H1 (cell line): Measurements from ENCODE around the gene VPS41. TPM values are rescaled to one million over a fixed set of nuclear protein-coding genes. Genes with fewer than 3 reads are reported as not detected.

Experiments
- CTCF ChIA-PET: fragments of 300-600 bp; sonication (Branson Sonifier 250); formaldehyde crosslinking; loops from one replicate; lab custom pipeline; 2021; ENCODE audit not compliant: partially characterized antibody; lab: Charles Lee
- POLR2A ChIA-PET: fragments of 300-600 bp; sonication (Branson Sonifier 250); formaldehyde crosslinking; loops from one replicate; lab custom pipeline; 2021; ENCODE audit warnings: inconsistent platforms; ENCODE audit not compliant: partially characterized antibody; lab: Charles Lee
- DNase-seq, 2 experiments: peaks; one replicate each; pipeline versions ENCODE4 v3.0.0 to v3.0.0-alpha.2; 2010 to 2022; ENCODE audit warnings: low spot score in 2 of 2, low read depth in 1 of 2, mixed read lengths in 1 of 2
- FAIRE-seq: peaks from 2 replicates; lab custom pipeline; 2011; peaks lifted over from hg19 to GRCh38; lab: Jason Lieb, UNC
- H2AFZ ChIP-seq: 2 replicates; pipeline ENCODE4 v1.8.1; 2012; ENCODE audit warnings: low read length, inconsistent platforms
- H2AK5ac ChIP-seq: 2 replicates; pipeline ENCODE4 v1.6.1; 2013; ENCODE audit warnings: low read depth, low read length
- H2BK120ac ChIP-seq: replicated peaks from 2 replicates; pipeline ENCODE3; 2013; ENCODE audit warnings: low read depth, low read length, inconsistent platforms
- H2BK12ac ChIP-seq: 2 replicates; pipeline ENCODE4 v1.6.1; 2013; ENCODE audit warnings: low read depth, low read length
- H2BK15ac ChIP-seq: 2 replicates; pipeline ENCODE4 v1.6.1; 2013; ENCODE audit warnings: low read length
- H2BK20ac ChIP-seq: 2 replicates; pipeline ENCODE4 v1.6.1; 2013; ENCODE audit warnings: low read length
- H2BK5ac ChIP-seq: 2 replicates; pipeline ENCODE4 v1.6.1; 2013; ENCODE audit warnings: low read depth, low read length
- H3K14ac ChIP-seq: 2 replicates; pipeline ENCODE4 v1.6.1; 2013; ENCODE audit warnings: inconsistent platforms; ENCODE audit not compliant: insufficient read length
- H3K18ac ChIP-seq: 2 replicates; pipeline ENCODE4 v1.6.1; 2013; ENCODE audit warnings: low read length; ENCODE audit errors: extremely low read depth
- H3K23ac ChIP-seq: 2 replicates; pipeline ENCODE4 v1.6.1; 2013; ENCODE audit warnings: inconsistent platforms; ENCODE audit not compliant: insufficient read length
- H3K23me2 ChIP-seq: 2 replicates; pipeline ENCODE4 v1.6.1; 2013; ENCODE audit warnings: low read depth, low read length
- H3K27ac ChIP-seq: 2 replicates; pipeline ENCODE4 v1.6.1; 2011; ENCODE audit warnings: low read depth, low read length, inconsistent platforms
- H3K27me3 ChIP-seq, 4 experiments: replicated peaks in 1 of 4; 1 replicate in 1 of 4; 2 replicates in 3 of 4; pipeline versions ENCODE4 v1.6.1 to v1.8.1; 2011 to 2013; ENCODE audit warnings: low read length in 3 of 4, mild to moderate bottlenecking in 3 of 4, inconsistent platforms in 2 of 4, mixed read lengths in 2 of 4, moderate library complexity in 1 of 4; ENCODE audit not compliant: control insufficient read depth in 3 of 4, insufficient read depth in 3 of 4; ENCODE audit errors: extremely low read depth in 1 of 4
- H3K36me3 ChIP-seq, 4 experiments: 2 replicates each; pipeline versions ENCODE4 v1.6.1 to v1.8.1; 2011 to 2013; ENCODE audit warnings: mild to moderate bottlenecking in 4 of 4, low read length in 3 of 4, moderate library complexity in 2 of 4, control low read depth in 1 of 4, inconsistent platforms in 1 of 4; ENCODE audit not compliant: insufficient read depth in 4 of 4, control insufficient read depth in 2 of 4
- H3K4ac ChIP-seq: replicated peaks from 2 replicates; pipeline ENCODE3; 2013; ENCODE audit warnings: low read length, low read depth, mixed read lengths, inconsistent platforms; ENCODE audit not compliant: insufficient read length
- H3K4me1 ChIP-seq, 4 experiments: replicated peaks in 1 of 4; 1 replicate in 1 of 4; 2 replicates in 3 of 4; pipeline versions ENCODE4 v1.6.1 to v1.8.1; 2011 to 2013; ENCODE audit warnings: low read length in 3 of 4, inconsistent platforms in 2 of 4, mixed read lengths in 1 of 4; ENCODE audit not compliant: insufficient read depth in 4 of 4, control insufficient read depth in 3 of 4
- H3K4me2 ChIP-seq, 2 experiments: 2 replicates each; pipeline versions ENCODE4 v1.6.1 to v1.8.1; 2011 to 2013; ENCODE audit warnings: low read depth in 2 of 2, low read length in 2 of 2, control low read depth in 1 of 2, inconsistent platforms in 1 of 2, mild to moderate bottlenecking in 1 of 2; ENCODE audit not compliant: insufficient read depth in 1 of 2
- H3K4me3 ChIP-seq, 4 experiments: fragments of 200-600, 300-600 bp in 1 of 4; sonication (generic), shearing (Covaris generic), sonication (Bioruptor Twin) in 1 of 4; 2 replicates each; pipeline versions ENCODE4 v1.5.1 to v1.8.1; 2011 to 2016; ENCODE audit warnings: low read length in 4 of 4, low read depth in 3 of 4, control low read depth in 2 of 4, inconsistent platforms in 2 of 4, mild to moderate bottlenecking in 2 of 4, mixed read lengths in 1 of 4, moderate library complexity in 1 of 4; ENCODE audit not compliant: insufficient read depth in 2 of 4; ENCODE audit errors: extremely low read depth in 1 of 4
- H3K56ac ChIP-seq: replicated peaks from 2 replicates; pipeline ENCODE3; 2013; ENCODE audit warnings: low read depth, mild to moderate bottlenecking, mixed read lengths, low read length, inconsistent platforms; ENCODE audit not compliant: insufficient read length
- H3K79me1 ChIP-seq: 2 replicates; pipeline ENCODE4 v1.6.1; 2013; ENCODE audit warnings: low read depth, low read length, control low read depth
- H3K79me2 ChIP-seq, 2 experiments: 2 replicates each; pipeline versions ENCODE4 v1.6.1 to v1.8.1; 2012 to 2013; ENCODE audit warnings: low read length in 2 of 2, mild to moderate bottlenecking in 2 of 2, inconsistent platforms in 1 of 2; ENCODE audit not compliant: insufficient read depth in 2 of 2, control insufficient read depth in 1 of 2
- H3K9ac ChIP-seq, 4 experiments: replicated peaks in 1 of 4; 1 replicate in 1 of 4; 2 replicates in 3 of 4; pipeline versions ENCODE4 v1.6.1 to v1.8.1; 2011 to 2013; ENCODE audit warnings: low read depth in 3 of 4, low read length in 3 of 4, control low read depth in 2 of 4, mild to moderate bottlenecking in 2 of 4, moderate library complexity in 2 of 4, inconsistent platforms in 1 of 4; ENCODE audit errors: extremely low read depth in 1 of 4
- H3K9me3 ChIP-seq, 2 experiments: 2 replicates each; pipeline versions ENCODE4 v1.6.1 to v1.8.1; 2012 to 2013; ENCODE audit warnings: mild to moderate bottlenecking in 2 of 2, moderate library complexity in 2 of 2, control low read depth in 1 of 2, inconsistent platforms in 1 of 2, low read depth in 1 of 2, low read length in 1 of 2, mixed read lengths in 1 of 2; ENCODE audit not compliant: insufficient read depth in 2 of 2
- H4K20me1 ChIP-seq, 2 experiments: replicated peaks in 1 of 2; 2 replicates each; pipeline versions ENCODE3 to v1.8.1; 2011 to 2013; ENCODE audit warnings: inconsistent platforms in 2 of 2, low read length in 2 of 2, mild to moderate bottlenecking in 1 of 2; ENCODE audit not compliant: insufficient read depth in 2 of 2, control insufficient read depth in 1 of 2
- H4K5ac ChIP-seq: 2 replicates; pipeline ENCODE4 v1.6.1; 2013; ENCODE audit warnings: low read length, low read depth, mixed read lengths, inconsistent platforms; ENCODE audit not compliant: insufficient read length
- H4K8ac ChIP-seq: 2 replicates; pipeline ENCODE4 v1.8.0; 2013; ENCODE audit warnings: mild to moderate bottlenecking, moderate library complexity, low read length, inconsistent platforms; ENCODE audit not compliant: insufficient read depth; ENCODE audit errors: extremely low read depth
- H4K91ac ChIP-seq: replicated peaks from 2 replicates; pipeline ENCODE3; 2013; ENCODE audit warnings: low read length, mixed read lengths, inconsistent platforms; ENCODE audit not compliant: insufficient read length
- EP300 ChIP-seq, 2 experiments: IDR thresholded peaks; 1 replicate in 1 of 2; 2 replicates in 1 of 2; pipeline ENCODE4 v1.6.1; 2011 to 2012; ENCODE audit warnings: low read depth in 2 of 2, low read length in 2 of 2, mild to moderate bottlenecking in 2 of 2, borderline replicate concordance in 1 of 2, inconsistent platforms in 1 of 2, moderate library complexity in 1 of 2
- FOSL1 ChIP-seq: IDR thresholded peaks from 2 replicates; pipeline ENCODE4 v1.6.1; 2011; ENCODE audit warnings: mild to moderate bottlenecking, low read depth, low read length, moderate library complexity; ENCODE audit not compliant: insufficient read depth
- GABPA ChIP-seq: IDR thresholded peaks from 2 replicates; pipeline ENCODE4 v1.6.1; 2011; ENCODE audit warnings: mild to moderate bottlenecking, low read length, moderate library complexity, borderline replicate concordance; ENCODE audit not compliant: insufficient read depth
- HDAC2 ChIP-seq, 2 experiments: fragments of 300-600 bp in 1 of 2; sonication (generic) in 1 of 2; IDR thresholded peaks; 2 replicates each; pipeline ENCODE4 v1.6.1; 2011 to 2012; ENCODE audit warnings: low read depth in 2 of 2, low read length in 2 of 2, mild to moderate bottlenecking in 2 of 2, moderate library complexity in 2 of 2, borderline replicate concordance in 1 of 2, inconsistent platforms in 1 of 2
- JUND ChIP-seq: IDR thresholded peaks from 2 replicates; pipeline ENCODE4 v1.6.1; 2011; ENCODE audit warnings: mild to moderate bottlenecking, improper control_type of control experiment, low read length
- KDM1A ChIP-seq: fragments of 200-600, 300-600 bp; sonication (generic); IDR thresholded peaks from 2 replicates; pipeline ENCODE4 v1.7.1; 2016; ENCODE audit warnings: mild to moderate bottlenecking, low read length, borderline replicate concordance
- MAFK ChIP-seq: IDR thresholded peaks from 2 replicates; pipeline ENCODE4 v1.6.1; 2012; ENCODE audit warnings: low read depth, mild to moderate bottlenecking, improper control_type of control experiment, low read length
- NRF1 ChIP-seq: IDR thresholded peaks from 2 replicates; pipeline ENCODE4 v1.6.1; 2011; ENCODE audit warnings: mild to moderate bottlenecking, low read depth, low read length, improper control_type of control experiment
- PHF8 ChIP-seq: fragments of 200-600 bp; sonication (generic); conservative IDR thresholded peaks from 2 replicates; pipeline ENCODE4 v1.7.1; 2012; ENCODE audit warnings: low read depth, mild to moderate bottlenecking, inconsistent platforms, low read length, moderate library complexity
- RNF2 ChIP-seq: fragments of 200-900, 300-1000 bp; sonication (generic); IDR thresholded peaks from 2 replicates; pipeline ENCODE4 v1.7.1; 2016; ENCODE audit warnings: borderline replicate concordance, low read depth, mild to moderate bottlenecking, antibody characterized with exemption, low read length; ENCODE audit not compliant: poor library complexity, severe bottlenecking; ENCODE audit errors: missing control alignments
- SRF ChIP-seq: IDR thresholded peaks from 2 replicates; pipeline ENCODE4 v1.6.1; 2011; ENCODE audit warnings: mild to moderate bottlenecking, low read depth, low read length, moderate library complexity
- SUZ12 ChIP-seq: fragments of 200-600 bp; sonication (generic); IDR thresholded peaks from 2 replicates; pipeline ENCODE4 v1.6.1; 2012; ENCODE audit warnings: mild to moderate bottlenecking, inconsistent platforms, low read length, moderate library complexity, mixed read lengths
- TAF1 ChIP-seq: IDR thresholded peaks from 2 replicates; pipeline ENCODE4 v1.6.1; 2011; ENCODE audit warnings: mild to moderate bottlenecking, low read depth, low read length
- YY1 ChIP-seq: IDR thresholded peaks from 2 replicates; pipeline ENCODE4 v1.6.1; 2011; ENCODE audit warnings: low read depth, mild to moderate bottlenecking, low read length
- WGBS, 2 experiments: shearing (Covaris generic) in 1 of 2; methylation state at CpG; one replicate each; pipeline versions ENCODE4 v1.1.6 to v1.1.7; 2013 to 2015; ENCODE audit warnings: low lambda C conversion rate in 2 of 2, mixed read lengths in 2 of 2, inconsistent platforms in 1 of 2, low coverage in 1 of 2, missing lambda C conversion rate in 1 of 2; ENCODE audit not compliant: insufficient replicate concordance in 2 of 2, insufficient coverage in 1 of 2, insufficient read length in 1 of 2; ENCODE audit errors: extremely low coverage in 1 of 2, missing lambda C conversion rate in 1 of 2; 5-methylcytosine and 5-hydroxymethylcytosine counted together
- polyA plus RNA-seq, 7 experiments: library from polyadenylated mRNA; depleted of rRNA in 3 of 7; stranded (reverse) in 5 of 7; unstranded in 2 of 7; fragments of >200 nt in 5 of 7; fragments of 200-250 nt in 2 of 7; gene quantifications; 1 replicate in 5 of 7; 2 replicates in 1 of 7; 4 replicates in 1 of 7; pipeline versions ENCODE4 v1.2.1 to v1.2.3, GENCODE V29; 2011 to 2013; ENCODE audit warnings: missing spikeins in 2 of 7, mixed read lengths in 2 of 7
- total RNA-seq: library from RNA; stranded (reverse); fragmentation: NEBNext Ultra II Directional; extraction: Animal tissue kit (Norgen Biotek cat#: 25700); gene quantifications from 2 replicates; pipeline ENCODE4 v1.2.1, GENCODE V29; 2021

The VPS41 gene
- total and polyA plus RNA-seq, 2 of the 8 experiments (the other 6 are each of a cell fraction or from before 2014, with no cell fraction given): 10.7 to 63.3 TPM

- Histone ChIP-seq H3K79me1 (no peaks in the 10 kb centered on the region), H4K5ac (no peak overlapping the region), H3K18ac (no peak overlapping the region), H4K20me1 (no peaks in the 10 kb centered on the region), H3K4me3 (no peak overlapping the region), H3K9me3 (no peaks in the 10 kb centered on the region), H2BK5ac (no peak overlapping the region), H2BK15ac (no peak overlapping the region), H3K27ac (no peak overlapping the region), H3K23me2 (no peaks in the 10 kb centered on the region), H3K36me3 (no peaks in the 10 kb centered on the region), H2BK12ac (no peak overlapping the region), H3K14ac (no peak overlapping the region), H2BK20ac (no peak overlapping the region), H4K91ac (no peak overlapping the region), H3K27me3 (no peaks in the 10 kb centered on the region), H3K23ac (no peak overlapping the region), H3K4me1 (no peaks in the 10 kb centered on the region), H4K8ac (no peak overlapping the region), H2AFZ (no peak overlapping the region), H3K4ac (no peak overlapping the region), H3K79me2 (no peaks in the 10 kb centered on the region), H3K4me2 (no peak overlapping the region), H2BK120ac (no peak overlapping the region), H3K9ac (no peak overlapping the region), H2AK5ac (no peak overlapping the region), H3K56ac (no peak overlapping the region)
- 100% methylated on average over 1 of the region's 1 CpG; no CpG with 5 or more reads in 1 of the 2 experiments for WGBS, 2 experiments
- ChIA-PET CTCF (interaction anchor here (1.4 kb wide), 1 partner anchor 36 kb away, joined by 3 read pairs; no protein-coding TSS in a partner anchor), POLR2A (no interaction called here)
- no peak for DNase-seq
- FAIRE-seq: no peak
- TF ChIP-seq JUND (no peak), KDM1A (no peak), RNF2 (no peak), SRF (no peak), PHF8 (no peak), GABPA (no peak), MAFK (no peak), TAF1 (no peak), FOSL1 (no peak), SUZ12 (no peak), HDAC2 (IDR thresholded peaks at IDR 0.05; ENCODE audit: borderline replicate concordance in 1 of 2, low read depth in 2 of 2, low read length in 2 of 2) (no peak), YY1 (no peak), EP300 (IDR thresholded peaks at IDR 0.05; ENCODE audit: borderline replicate concordance in 1 of 2, low read depth in 2 of 2, low read length in 2 of 2) (no peak), NRF1 (no peak)
Measured at GRCh38 chr7:38916396-38916795, 7.4 kb upstream of the VPS41 start.
